ENCODE data around the gene TBRG4. TPM values are rescaled to one million over a fixed set of nuclear protein-coding genes. Genes with fewer than 3 reads are reported as not detected.
A peak's percentile ranks its signal among the peaks of the same experiment; 100 is the strongest.

TBRG4 gene
- total RNA-seq, 1 donor: 46.6 TPM

DNA sequence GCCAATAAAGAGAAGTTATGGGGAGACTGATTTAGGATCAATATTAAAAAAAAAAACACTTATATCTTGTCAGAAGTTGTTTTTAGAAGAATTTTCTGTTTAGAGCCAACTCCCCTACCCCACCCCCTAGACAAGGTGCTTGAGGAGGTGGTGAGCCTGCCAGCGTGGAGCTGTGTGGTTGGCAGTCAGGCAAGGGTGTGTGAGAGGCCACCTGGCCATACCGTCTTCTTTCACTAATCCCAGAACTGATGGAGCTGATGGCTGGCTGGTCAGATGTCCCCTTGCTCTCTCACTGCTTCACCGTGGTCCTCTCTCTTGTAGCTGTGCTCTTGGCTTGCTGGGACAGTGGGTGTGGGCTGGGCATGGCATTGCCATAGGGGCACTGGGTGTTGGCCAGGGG lies 57.1 kb downstream of the TBRG4 start:
- no peak overlapping the region for H3K4me3 ChIP-seq (ENCODE audit: low read depth, low read length)
- DNase-seq (ENCODE audit: low read depth): no peak
- TF ChIP-seq, protein P1, sequence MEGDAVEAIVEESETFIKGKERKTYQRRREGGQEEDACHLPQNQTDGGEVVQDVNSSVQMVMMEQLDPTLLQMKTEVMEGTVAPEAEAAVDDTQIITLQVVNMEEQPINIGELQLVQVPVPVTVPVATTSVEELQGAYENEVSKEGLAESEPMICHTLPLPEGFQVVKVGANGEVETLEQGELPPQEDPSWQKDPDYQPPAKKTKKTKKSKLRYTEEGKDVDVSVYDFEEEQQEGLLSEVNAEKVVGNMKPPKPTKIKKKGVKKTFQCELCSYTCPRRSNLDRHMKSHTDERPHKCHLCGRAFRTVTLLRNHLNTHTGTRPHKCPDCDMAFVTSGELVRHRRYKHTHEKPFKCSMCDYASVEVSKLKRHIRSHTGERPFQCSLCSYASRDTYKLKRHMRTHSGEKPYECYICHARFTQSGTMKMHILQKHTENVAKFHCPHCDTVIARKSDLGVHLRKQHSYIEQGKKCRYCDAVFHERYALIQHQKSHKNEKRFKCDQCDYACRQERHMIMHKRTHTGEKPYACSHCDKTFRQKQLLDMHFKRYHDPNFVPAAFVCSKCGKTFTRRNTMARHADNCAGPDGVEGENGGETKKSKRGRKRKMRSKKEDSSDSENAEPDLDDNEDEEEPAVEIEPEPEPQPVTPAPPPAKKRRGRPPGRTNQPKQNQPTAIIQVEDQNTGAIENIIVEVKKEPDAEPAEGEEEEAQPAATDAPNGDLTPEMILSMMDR (IDR thresholded peaks at IDR 0.05; ENCODE audit: insufficient read depth, low read length): no peak

DNA sequence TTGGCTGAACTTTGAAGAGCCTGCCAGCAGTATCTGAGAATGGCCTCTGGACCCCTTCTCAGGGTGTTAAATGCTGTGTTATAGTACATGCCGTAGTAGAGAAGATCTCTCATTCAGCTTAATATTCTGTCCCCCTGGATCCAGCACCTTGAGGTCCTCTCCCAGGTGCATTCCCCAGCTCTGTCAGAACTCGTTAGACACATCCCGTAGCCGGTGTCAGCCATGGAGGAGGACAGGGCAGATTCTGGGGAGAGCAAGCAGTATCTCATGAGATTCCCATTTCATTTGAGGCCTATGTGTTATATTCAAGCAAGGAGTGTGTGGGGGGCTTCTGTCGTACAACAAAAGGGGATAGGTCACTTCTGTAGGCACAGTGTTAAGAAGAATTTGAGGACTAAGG lies 57.6 kb downstream of the TBRG4 start:
- TF ChIP-seq, protein P1 (IDR thresholded peaks at IDR 0.05; ENCODE audit: insufficient read depth, low read length): no peak
- no peak for DNase-seq (ENCODE audit: low read depth)
- no peak overlapping the region for H3K4me3 ChIP-seq (ENCODE audit: low read depth, low read length)

DNA sequence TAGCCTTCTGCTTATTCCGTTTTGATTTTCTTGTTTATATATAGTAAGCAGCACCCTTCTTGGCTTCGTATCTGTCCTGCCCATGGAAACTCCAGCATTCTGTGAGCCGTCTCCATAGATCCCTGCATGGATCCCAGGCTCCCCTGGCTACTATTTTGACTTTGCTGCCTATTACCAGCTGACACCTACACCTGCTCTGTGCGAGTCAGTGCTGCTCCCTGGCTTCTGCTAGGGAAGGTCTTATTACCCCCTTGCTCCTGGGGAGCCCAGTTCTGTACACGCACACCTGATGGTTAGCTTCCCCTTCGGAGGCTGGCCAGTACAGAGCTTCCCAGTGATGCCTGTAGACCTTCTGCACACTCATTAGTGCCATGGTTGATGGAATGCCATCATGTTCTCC lies 58.1 kb downstream of the TBRG4 start:
- TF ChIP-seq, protein P1 (IDR thresholded peaks at IDR 0.05; ENCODE audit: insufficient read depth, low read length): no peak
- no peak overlapping the region for H3K4me3 ChIP-seq (ENCODE audit: low read depth, low read length)
- DNase-seq (ENCODE audit: low read depth): no peak

DNA sequence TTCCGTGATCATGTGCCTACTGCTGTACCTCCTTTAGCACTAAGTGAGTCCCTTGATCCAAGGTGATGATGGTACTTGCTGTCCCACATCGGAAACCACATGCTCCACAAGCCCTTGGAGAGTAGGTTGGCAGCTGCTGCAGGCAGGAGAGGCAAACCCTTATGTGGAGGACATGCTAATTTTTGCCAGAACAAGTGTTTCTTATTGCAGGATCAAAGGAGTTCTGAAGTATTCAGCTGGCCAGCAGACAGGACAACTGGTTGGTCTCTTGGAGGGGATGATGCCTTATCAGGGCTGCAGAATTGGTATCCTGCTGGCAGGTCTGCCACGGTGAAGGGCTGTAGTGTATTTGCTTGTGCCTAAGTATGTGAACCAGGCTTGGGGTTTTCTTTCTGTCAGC lies 59.5 kb downstream of the TBRG4 start:
- TF ChIP-seq, protein P1 (IDR thresholded peaks at IDR 0.05; ENCODE audit: insufficient read depth, low read length): no peak
- H3K4me3 ChIP-seq (ENCODE audit: low read depth, low read length): no peak overlapping the region
- DNase-seq (ENCODE audit: low read depth): no peak

DNA sequence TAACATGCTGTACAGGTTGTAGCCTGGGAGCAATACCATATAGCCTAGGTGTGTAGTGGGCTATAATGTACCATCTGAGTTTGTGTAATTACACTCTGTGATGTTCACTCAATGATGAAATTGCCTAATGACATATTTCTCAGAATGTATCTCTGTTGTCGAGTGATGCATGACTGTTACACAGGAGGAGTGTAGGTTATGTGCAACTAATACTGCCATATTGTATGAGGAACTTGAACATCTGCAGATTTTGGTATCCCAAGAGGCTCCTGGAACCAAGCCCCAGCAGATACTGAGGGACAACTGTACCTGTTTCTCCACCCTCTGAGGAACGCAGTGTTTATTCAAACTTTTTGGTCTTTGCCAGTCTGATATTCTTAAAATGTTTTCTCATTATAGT lies 61.3 kb downstream of the TBRG4 start:
- no peak overlapping the region for H3K4me3 ChIP-seq (ENCODE audit: low read depth, low read length)
- TF ChIP-seq, protein P1 (IDR thresholded peaks at IDR 0.05; ENCODE audit: insufficient read depth, low read length): no peak
- DNase-seq (ENCODE audit: low read depth): no peak

Small RNAs within 50 kb of the gene (small RNA-seq; reads per million reads assigned to genes)
- gene SNORA5A: 63.6 reads per million, percentile 97 among the genes with 10 or more reads in this experiment
- not detected for gene SNORA5B
- 21.8 reads per million, percentile 96 among the genes with 10 or more reads in this experiment for gene SNORA5C

Other genes with a start within 250 kb of the TBRG4 start
- gene PURB, start 226.2 kb downstream of the TBRG4 start, total RNA-seq (ENCODE audit: low replicate concordance): 10.5 and 27.2 TPM in 2 replicates
- gene MYO1G, start 132.7 kb downstream of the TBRG4 start, total RNA-seq (ENCODE audit: low replicate concordance): 0.09 TPM in 1 of 2 replicates, not detected in the other
- 20.0 and 42.9 TPM in 2 replicates for gene CCM2, start 111.5 kb downstream of the TBRG4 start, total RNA-seq (ENCODE audit: low replicate concordance)
- 3.6 and 5.5 TPM in 2 replicates for gene NACAD, start 22.7 kb downstream of the TBRG4 start, total RNA-seq (ENCODE audit: low replicate concordance)
- gene RAMP3, start 46.1 kb upstream of the TBRG4 start, total RNA-seq (ENCODE audit: low replicate concordance): not detected in 2 replicates